Activated T-cell treated with anti-CD3 and anti-CD28 coated beads, Interleukin-2, amount 50 U/mL, for 48 hours (primary cell): ENCODE results near the gene UBE2N.
"Not testable (repeated sequence)": the region's sequence is repeated elsewhere in the genome, so short reads cannot be mapped to it uniquely, and the experiment has no call there.

Source experiments
- DNase-seq, 2 experiments: peaks; one replicate each; pipeline ENCODE4 v3.0.0-alpha.2; 2020

Gene UBE2N

DNA sequence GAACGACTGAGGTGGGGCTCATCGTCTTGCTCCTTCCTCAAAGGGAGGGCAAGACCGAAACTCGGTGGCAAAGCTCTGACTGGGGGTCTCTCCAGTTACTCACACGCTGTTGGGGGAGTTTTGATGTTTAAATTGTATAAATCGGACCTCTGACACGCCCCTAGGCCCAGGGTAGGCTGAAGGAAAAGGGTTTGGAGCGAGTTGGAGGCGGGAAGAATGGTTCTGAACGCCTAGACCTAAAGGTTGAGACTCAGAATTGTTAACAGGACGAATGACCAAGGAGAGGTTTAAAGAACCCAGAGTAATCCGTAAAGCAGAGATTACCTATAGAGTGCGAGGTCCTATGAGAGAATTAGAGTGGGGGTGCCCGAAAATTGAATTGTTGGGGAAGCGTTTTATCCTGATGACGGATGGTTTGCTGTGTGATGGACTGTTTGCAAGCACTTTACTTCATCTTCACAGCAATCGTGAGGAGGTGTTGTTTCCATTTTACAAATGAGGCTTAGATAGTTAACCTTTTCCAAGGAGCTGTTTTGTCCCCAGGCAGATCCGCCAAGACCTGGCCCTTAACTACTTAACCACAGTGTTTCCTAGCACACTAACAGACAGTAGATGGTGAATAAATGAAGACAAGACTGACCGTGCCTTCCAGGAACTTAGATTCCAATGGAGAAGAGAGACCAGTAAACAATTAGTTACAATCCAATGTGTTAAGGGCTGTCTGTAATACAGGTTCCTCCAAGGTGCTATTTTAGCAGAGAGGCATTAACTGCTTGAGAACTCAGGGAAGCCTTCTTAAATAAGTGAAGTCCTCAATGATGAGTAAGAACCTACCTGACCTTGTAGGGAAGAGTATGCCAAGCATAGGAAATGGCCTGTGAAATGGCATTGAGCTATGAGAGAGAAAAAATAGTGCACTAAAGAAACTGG, 929 bp upstream of the UBE2N start:
- DNase-seq: no peak

DNA sequence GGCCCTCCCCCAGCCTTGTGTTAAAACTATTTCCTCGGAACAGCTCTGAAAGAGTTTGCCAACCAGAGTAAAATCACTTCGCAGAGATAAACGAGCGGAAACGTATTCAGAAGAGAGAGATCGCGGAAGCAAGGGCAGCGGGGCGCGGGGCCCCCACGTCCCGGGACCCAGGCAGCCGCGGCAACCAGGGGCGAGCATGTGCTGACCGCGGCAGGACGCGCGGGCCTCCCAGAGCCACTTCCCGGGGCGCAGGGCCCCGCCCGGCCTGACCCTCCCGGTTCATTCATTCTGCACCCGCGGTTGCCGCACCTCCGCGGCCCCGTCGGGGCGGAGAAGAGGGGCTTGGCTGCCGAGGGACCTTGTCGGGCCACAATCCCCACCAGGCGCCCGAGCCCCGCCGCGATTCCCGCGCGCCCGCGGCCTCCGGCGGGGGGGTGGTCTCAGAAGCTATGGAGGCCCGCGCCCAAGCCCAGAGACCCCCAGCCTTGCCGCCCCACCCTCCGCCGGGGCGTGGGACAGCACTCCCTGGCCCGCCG, 598 bp downstream of the UBE2N start:
- DNase-seq: peak; percentile 45 to 63

DNA sequence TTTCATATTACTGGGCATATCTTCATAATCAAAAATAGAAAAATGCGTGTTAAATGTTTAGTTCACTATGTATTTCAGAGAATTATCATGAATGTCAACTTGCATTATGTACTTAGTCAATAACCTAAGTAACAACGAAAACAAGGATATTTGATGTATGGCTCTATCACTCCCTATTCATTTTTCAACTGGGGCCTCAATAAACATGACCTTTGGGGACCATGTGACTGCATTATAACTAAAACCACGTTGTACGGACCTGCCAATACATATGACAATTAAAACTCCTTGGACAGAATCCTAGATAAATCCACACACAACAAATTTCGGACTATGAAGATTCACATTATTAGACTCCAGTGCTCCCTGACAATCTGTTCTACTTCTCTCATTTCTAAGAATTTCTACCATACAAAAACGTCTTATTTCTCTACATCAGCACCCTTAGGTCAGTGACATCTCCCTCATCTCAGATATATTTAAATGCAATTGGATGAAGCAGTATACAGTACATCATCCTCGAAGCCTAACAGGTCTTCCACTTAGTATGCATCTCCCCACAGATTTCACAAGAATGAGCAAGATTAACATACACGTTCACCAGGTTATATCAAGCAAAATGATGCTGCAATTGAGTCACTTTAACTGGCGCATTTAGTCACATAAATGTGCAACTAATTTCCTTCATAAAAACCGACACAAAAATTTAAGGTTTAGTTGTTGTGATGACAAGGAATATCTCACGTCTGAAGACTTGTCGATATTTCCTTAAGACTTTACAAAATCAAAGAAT, 1.5 kb downstream of the UBE2N start:
- DNase-seq: no peak

DNA sequence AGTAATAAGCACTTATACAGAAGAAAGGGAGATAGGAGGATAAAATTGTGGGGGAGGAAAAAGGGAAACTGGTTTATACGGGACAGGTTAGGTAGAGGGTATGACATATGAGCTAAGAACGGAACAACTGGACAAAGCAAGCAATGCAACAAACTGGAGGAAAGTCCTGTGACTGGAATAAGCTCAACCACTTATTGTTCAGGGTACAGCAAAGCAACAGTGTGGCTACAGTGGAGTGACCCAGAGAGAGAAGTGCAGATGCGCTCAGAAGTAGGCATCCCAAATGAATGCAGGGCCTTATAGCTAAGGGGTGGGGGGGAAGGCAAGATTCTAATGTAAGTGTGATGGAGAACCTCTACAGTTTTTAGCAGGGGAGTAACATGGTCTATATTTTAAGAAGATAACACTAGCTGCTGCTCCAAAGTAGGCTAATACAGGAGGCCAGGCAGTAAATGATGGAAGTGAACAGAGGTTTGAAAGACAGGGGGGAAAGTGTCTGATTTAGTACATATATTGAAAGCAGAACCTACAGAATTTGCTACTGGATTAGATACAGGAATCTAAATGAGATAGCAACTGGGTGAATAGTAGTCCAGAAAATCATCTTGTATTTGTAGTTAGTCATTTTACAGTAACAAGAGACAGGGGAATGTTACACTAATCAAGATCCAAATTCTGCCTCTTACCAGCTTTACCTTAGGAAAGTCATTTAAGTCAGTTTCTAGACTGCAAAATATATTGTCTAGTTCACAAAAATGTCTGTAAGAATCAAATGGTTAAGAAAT, 3.3 kb downstream of the UBE2N start:
- no peak for DNase-seq

DNA sequence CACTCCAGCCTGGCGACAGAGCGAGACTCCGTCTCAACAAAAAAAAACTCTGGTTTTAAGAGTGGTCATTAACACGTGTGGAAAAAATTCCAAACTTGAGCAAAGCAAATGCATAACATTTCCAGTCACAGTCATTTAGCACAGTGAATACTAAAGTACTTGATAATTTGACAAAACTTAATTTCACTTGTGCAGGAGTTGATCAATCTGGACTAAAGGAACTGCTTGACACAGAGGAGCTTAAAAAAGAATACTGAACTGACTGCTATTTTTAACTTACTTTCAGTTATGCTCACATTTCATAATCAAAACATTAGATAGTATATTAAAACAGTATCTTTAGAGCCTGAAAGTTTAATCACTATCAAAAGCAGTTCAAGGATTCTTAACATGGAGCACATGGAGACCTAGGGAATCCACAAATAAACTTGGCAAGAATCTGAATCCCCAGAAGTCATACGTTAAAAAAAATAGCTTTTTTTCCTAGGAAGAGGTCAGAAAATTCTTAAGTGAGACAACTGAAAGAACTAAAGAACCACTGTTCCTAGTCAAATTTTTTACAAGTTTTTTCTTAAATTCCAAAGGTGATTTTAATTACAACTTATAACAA, 7.4 kb downstream of the UBE2N start:
- DNase-seq: no peak

DNA sequence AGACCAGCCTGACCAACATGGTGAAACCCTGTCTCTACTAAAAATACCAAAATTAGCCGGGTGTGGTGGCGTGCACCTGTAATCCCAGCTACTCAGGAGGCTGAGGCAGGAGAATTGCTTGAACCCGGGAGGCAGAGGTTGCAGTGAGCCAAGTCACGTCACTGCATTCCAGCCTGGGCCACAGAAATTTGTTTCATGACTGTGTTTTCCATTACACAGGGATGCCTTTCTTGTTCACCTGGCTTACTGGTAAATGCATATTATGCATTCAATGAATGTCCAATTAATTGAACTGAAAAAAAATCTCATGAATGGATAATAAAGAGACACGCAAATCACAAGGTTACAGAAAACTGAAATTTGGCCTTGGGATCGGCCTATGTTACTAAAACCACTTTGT, 9.7 kb downstream of the UBE2N start:
- not testable (repeated sequence) for DNase-seq

DNA sequence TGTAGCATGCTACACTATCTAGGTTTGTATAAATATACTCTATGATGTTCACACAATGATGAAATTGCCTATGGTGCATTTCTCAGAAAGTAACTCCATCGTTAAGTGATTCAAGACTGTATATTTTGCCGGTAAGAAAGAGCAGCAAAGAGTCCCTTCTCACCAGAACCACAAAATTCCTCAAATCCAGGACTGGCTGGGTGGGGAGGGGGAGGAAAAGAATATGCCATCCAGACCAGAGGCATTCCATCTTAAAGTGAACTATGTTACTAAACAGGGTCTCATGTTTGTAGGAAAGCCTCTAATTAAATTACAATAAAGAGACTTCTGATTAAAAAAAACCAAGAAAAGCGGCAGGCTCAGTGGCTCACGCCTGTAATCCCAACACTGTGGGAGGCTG, 11.5 kb downstream of the UBE2N start:
- DNase-seq: no peak

DNA sequence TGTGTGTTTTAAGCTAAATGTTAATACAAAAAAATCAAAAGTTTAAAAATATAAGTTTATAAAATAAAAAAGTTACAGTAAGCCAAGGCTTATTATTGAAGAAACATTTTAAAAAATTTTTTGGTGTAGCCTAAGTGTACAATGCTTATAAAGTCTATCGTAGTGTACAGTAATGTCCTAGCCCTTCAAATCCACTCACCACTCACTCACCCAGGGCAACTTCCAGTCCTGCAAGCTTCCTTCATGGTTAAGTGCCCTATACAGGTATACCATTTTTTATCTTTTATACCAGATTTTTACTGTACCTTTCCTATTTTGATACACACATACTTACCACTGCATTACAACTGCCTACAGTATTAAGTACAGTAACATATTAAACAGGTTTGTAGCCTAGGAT, 11.9 kb downstream of the UBE2N start:
- no peak for DNase-seq

DNA sequence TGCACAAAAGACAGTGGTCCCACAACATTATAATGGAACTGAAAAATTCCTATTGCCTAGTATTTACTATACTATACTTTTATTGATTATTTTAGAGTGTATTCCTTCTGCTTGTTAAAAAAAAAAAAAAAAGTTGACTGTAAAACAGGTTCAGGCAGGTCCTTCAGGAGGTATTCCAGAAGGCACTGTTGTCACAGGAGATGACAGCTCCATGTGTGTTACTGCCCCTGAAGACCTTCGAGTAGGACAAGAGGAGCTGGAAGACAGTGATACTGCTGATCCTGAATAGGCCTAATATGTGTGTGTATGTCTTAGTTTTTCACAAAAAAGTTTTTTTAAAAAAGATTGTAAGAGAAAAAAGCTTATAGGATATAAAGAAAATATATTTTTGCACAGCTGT, 12.3 kb downstream of the UBE2N start:
- DNase-seq: no peak

DNA sequence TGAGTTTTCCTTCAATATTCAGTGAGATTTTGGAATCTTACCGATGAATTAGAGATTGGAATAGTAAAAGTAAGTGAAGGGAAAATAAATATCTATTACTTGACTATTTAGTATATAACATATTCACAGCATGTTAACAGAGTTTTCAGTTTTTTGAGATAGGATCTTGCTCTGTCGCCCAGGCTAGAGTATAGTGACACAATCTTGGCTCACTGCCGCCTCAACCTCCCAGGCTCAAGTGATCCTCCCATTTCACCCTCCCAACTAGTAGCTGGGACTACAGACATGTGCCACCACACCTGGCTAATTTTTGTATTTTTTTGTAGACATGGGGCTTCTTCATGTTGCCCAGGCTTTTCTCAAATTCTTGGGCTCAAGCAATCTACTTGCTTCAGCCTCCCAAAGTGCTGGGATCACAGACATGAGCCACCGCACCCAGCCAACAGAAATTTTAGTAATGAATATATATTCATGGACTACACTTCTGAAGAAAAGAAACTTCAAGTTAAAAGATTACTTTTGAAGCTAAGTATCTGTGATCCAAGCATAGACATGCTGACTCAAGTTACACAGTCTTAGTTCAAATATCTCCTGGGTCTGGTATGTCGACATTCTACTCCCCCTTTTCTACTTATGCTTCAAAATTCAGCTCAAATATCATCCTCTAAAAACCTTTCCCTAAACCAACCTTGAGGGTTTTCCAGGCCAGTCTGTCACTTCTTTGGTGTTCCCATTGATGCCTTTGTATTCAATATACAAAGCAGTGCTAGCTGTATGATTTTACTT, 13.8 kb downstream of the UBE2N start:
- DNase-seq: no peak

DNA sequence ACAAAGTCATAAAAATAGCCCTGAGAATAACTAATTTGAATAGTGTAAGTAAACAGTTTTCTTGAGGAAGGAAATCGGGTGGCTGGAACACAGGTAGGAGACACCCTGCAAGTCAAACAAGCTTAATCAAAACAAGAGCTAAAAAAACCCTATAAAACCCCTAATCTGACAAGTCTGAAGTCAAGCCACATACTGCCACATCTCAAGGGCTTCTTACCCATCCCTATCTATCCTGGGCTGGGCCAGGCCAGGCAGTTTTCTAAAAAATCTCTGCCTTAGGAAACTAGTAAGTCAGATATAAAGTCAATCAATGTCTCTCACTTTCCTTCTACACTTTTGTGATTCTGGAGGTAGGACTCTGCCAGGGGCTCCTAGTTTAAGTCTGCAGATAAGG, 15.3 kb downstream of the UBE2N start:
- DNase-seq: no peak

DNA sequence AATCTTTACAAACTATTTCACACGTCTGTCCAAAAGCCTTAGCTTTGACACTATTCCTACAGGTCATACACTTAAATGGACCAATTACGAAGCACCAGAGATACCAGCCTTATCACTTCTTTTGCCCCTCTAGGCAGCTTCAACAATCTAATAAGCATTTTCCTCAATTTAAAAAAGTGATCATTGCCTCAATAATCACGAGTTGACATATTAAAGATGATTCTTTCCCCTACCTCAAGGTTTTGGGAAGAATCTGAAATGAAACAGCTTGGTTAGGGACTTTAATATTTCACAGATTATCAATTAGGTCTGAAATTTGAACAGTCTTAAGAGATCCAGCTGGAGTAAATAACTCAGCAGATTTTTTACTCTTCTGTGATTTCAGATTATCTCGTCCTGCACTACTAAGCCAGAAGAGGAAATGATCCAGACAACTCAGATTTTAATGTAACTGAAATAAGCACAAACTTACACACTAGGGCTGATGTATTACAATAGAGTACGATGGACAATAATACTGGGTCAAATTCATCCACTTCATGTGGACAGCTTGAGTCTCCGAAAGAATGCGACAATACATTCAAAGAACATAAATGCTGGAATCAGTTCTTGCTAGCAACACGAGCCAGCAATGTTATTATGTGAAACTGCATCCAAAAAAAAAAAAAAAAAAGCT, 15.9 kb downstream of the UBE2N start:
- no peak for DNase-seq

DNA sequence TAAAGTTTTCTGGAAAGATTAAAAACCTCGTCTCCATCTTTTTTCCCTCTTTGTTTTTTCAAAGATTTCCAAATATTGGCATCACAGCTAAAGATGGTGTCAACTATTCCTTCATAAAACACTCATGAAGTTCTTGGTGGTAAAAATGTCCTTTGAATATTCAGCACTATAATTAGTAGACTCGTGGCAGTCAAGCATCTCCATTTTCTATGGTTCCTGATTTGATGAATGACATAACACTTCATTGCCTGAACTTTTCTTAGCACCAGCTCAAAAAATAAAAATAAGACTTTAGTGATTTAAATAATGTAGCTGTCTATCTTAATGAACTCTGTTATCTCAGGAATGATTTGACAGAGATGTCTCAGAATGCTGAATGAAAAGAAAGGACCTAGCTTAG, 19.7 kb downstream of the UBE2N start:
- no peak for DNase-seq

DNA sequence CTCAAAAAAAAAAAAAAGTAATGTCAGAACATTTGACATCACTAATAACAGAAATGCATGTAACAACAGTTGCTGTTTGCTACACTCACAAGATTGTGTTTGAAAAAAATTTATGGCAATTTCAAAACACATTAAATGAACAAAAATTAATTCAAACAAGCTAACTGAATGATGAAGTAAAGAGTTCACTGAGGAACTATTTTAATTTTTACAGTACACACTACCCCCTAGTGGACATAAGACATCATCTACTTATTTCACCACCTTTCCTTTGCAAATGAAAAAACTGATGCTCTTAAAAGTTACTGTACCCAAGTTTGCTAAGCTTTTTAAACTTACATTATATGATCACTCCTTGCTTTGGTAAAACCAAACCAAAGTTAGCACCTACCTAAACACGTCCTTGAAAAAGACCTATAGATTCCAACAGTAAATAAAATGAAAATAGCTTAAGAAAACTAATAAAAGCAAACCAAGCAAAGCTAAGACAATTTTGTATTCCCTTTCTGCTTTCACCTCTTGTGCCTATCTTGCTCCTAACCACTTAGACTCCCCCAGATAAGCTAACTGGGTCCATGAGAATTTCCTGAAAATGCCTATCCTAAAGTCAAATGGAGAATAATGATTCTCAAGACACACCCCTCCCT, 22.2 kb downstream of the UBE2N start:
- no peak for DNase-seq

DNA sequence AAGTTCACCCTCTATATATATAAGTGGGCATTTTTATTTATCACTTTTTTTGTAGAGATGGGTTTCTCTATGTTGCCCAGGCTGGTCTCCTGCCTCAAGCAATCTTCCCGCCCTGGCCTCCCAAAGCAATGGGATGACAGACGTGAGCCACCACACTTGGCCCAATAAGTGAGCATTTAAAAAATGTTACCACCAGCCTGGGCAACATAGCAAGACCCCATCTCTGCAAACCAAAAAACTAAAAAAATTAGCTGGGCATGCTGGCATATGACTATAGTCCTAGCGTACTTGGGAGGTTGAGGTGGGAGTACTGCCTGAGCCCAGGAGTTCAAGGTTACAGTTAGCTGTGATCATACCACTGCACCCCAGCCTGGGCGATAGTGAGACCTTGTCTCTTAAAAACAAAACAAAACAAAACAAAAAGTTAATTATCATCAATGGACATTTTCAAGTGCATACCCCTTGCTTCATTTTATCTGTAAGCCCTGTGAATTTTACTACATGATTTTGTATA, 23.7 kb downstream of the UBE2N start:
- DNase-seq: no peak

DNA sequence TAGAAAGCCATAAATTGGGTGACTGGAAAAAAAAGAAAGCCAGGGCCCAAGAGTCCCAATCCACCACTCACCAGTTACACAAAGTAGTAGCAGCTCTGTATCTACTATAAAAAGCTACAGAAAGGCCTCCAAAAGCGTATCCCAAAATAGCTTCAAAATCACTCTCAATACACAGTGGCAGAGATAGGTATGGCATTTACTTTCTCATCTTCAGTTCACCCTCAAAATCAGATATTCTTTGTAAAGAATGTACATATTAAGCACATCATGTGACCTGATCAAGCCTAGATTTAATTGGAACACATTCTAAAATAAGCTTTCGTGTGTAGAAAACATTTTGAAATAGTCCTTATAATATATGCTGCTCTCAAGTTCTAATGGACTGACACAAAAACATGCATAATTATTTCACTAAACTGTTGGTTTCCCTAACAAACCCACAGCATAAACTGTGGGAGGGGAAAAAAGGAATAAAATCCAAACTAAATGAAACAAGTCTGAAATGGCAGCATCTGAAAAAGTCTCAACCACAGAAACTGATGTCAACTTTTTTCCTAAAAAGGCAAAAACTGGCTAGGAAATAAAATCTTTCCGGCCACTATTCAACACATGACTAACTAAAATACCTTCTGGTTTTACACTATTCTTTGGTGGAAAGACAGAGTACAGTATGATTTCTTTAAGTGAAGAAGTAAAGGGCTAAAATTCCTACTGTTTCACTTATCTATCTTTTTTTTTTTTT, 25.9 kb downstream of the UBE2N start:
- no peak for DNase-seq

DNA sequence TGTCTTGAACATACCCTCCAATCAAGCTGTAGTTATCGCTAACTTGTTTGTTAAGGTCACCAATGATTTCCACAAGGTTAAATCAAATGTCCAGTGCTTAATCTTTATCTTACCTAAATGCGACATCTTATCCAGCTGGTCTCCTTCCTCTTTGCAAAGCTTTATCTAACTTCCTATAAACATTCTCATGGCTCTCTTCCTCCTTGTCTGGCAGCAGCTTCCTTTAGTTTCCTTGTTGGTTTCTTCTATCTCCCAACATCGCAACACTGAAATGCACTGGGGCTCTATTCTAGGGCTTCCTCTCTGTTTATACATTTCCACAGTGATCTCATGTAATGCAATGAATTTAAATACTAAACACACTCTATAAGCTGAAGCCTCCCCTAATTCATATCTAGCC, 28.7 kb downstream of the UBE2N start:
- DNase-seq: no peak

DNA sequence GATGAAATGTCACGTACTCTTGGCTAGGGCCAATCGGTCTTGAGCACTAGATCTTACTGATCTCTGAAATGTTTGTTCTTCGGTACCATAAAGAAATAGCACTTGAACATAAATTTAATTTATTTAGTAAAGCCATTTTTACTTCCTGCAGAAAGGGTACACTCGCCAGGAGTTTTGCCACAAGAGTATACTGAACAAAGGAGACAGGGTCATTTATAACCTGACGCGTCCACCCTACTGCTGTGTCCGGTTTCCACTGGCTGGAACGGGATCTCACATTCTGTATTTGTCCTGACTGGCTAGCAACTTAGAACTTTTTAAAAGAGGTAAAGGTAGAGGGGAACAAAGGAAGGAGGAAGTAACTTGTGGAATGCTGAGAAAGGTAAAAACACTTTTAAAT, 29.4 kb downstream of the UBE2N start:
- not testable (repeated sequence) for DNase-seq

DNA sequence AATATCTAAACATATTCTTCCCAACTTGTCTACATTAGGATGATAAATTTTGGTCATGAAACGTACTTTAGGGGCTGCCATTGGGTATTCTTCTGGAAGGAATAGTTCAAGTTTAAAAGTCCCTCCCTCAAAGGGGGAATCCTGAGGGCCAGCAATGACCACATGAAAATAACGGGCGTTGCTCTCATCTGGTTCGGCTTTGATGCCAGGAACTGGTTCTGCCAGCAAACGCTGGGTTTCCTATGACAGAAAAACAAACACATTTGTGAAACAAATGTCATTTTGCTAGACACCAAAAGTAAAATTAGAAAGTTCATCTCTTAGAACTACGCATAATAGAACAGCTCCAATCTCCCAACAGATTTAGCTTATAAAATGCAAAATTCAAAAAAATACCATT, 30.7 kb downstream of the UBE2N start:
- not testable (repeated sequence) for DNase-seq
